Body of pancreas (tissue), 4 donors: ENCODE data around the gene CDT1.

Experiments used
- POLR2A ChIP-seq, 3 donors: fragments of 450-650 bp; IDR thresholded peaks; one replicate each; pipeline ENCODE4 v1.6.1; 2016; ENCODE audit warnings: antibody characterized with exemption in 3 of 3, mild to moderate bottlenecking in 2 of 3
- TF ChIP-seq, protein P1 (sequence below), 7 experiments: fragments of 450-650 bp in 4 of 7; fragments of 200-600 bp in 3 of 7; sonication (generic) in 3 of 7; IDR thresholded peaks; one replicate each; pipeline ENCODE4 v1.5.1; 2016 to 2019; ENCODE audit warnings: antibody characterized with exemption in 7 of 7

DNA sequence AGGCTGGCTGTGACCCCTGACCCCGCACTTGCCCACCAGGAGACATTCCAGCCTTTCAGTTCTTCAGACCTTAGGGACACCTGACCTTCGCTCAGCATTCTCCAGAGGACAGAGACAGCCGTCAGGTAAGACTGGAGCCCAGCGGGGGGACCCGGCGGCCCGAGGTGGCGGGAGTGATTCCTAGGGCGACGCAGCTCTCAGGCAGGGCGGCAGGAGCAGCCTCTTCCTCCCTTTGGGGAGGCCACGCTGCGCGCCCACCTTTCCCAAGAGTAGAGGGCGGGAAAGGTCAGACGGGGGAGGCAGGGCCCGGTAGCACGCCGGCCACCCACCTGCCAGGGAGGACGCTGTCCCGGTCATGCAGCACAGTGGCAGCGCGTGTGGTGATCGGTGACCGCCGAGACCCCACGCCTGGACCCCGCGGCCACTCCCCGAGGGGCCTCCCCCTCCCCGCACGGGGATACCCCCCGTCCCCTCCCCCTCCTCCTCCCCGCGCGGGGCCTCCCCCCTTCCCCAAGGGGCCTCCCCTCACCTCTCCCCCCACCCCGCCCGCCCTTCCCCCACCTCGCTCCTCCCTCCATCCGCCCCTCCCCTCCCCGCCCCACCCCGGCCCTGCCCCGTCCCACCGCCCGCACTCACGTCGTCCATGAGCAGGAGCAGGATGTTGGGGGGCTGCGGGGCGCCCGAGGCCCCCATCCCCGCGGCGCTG, 52.7 kb downstream of the CDT1 start:
- TF ChIP-seq, protein P1, sequence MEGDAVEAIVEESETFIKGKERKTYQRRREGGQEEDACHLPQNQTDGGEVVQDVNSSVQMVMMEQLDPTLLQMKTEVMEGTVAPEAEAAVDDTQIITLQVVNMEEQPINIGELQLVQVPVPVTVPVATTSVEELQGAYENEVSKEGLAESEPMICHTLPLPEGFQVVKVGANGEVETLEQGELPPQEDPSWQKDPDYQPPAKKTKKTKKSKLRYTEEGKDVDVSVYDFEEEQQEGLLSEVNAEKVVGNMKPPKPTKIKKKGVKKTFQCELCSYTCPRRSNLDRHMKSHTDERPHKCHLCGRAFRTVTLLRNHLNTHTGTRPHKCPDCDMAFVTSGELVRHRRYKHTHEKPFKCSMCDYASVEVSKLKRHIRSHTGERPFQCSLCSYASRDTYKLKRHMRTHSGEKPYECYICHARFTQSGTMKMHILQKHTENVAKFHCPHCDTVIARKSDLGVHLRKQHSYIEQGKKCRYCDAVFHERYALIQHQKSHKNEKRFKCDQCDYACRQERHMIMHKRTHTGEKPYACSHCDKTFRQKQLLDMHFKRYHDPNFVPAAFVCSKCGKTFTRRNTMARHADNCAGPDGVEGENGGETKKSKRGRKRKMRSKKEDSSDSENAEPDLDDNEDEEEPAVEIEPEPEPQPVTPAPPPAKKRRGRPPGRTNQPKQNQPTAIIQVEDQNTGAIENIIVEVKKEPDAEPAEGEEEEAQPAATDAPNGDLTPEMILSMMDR (IDR thresholded peaks at IDR 0.05), result no peak
- no peak for TF ChIP-seq POLR2A (IDR thresholded peaks at IDR 0.05)
